22Rv1 (cell line): ENCODE measurements around the gene COBLL1.

Experiments
- H3K27ac ChIP-seq: fragments of 450-650 bp; 2 replicates; pipeline ENCODE4 v1.5.1; 2017
- CTCF ChIP-seq: fragments of 450-650 bp; IDR thresholded peaks from 2 replicates; pipeline ENCODE4 v1.5.1; 2017; ENCODE audit warnings: mild to moderate bottlenecking
- ZFX ChIP-seq: fragments of 450-650 bp; IDR thresholded peaks from 2 replicates; pipeline ENCODE4 v1.6.1; 2017; ENCODE audit warnings: antibody characterized with exemption, borderline replicate concordance

COBLL1 gene

GRCh38 chr2:164841719-164842623, at the start of gene COBLL1:
TSS of gene COBLL1 (minus strand) at chr2:164841823. CDS start at chr2:164841196, 627 bp downstream.
- TF ChIP-seq CTCF: peak; percentile 71
- TF ChIP-seq ZFX: no peak
- peak within 1 kb of the TSS; percentile 98 for H3K27ac ChIP-seq

- TF ChIP-seq CTCF: no peak
- TF ChIP-seq ZFX: no peak
- H3K27ac ChIP-seq: no peak overlapping the region
Measured at GRCh38 chr2:164890544-164890943, 48.9 kb upstream of the COBLL1 start.

GRCh38 chr2:164888592-164888991, 47.0 kb upstream of the COBLL1 start:
- no peak for TF ChIP-seq ZFX
- TF ChIP-seq CTCF: no peak
- H3K27ac ChIP-seq: no peak overlapping the region

GRCh38 chr2:164887434-164888144, 46.0 kb upstream of the COBLL1 start:
- TF ChIP-seq ZFX (no peak), CTCF (no peak)
- no peak overlapping the region for H3K27ac ChIP-seq

- no peak for TF ChIP-seq CTCF
- TF ChIP-seq ZFX: no peak
Measured at GRCh38 chr2:164882276-164882675, 40.7 kb upstream of the COBLL1 start.

GRCh38 chr2:164881524-164881923, 39.9 kb upstream of the COBLL1 start:
- no peak overlapping the region for H3K27ac ChIP-seq
- TF ChIP-seq ZFX (no peak), CTCF (no peak)

More at GRCh38 chr2:164882276-164882675, 40.7 kb upstream of the COBLL1 start:
- no peak overlapping the region for H3K27ac ChIP-seq
